H9 (cell line): ENCODE data around the gene TSC1. TPM values are rescaled to one million over a fixed set of nuclear protein-coding genes. Genes with fewer than 3 reads are reported as not detected.

Experiments
- DNase-seq: peaks from one replicate; pipeline ENCODE4 v3.0.0-alpha.2; 2017
- H2AFZ ChIP-seq: one replicate; pipeline ENCODE4 v1.6.1; 2013; ENCODE audit warnings: mild to moderate bottlenecking, low read length, control low read depth, moderate library complexity
- H2AK5ac ChIP-seq: 2 replicates; pipeline ENCODE4 v1.6.1; 2013; ENCODE audit warnings: low read length, control low read depth, mixed read lengths; ENCODE audit not compliant: insufficient read length
- H2BK120ac ChIP-seq: one replicate; pipeline ENCODE4 v1.6.1; 2013; ENCODE audit warnings: low read depth, mild to moderate bottlenecking, low read length, control low read depth, inconsistent platforms; ENCODE audit not compliant: poor library complexity, severe bottlenecking
- H2BK12ac ChIP-seq: 2 replicates; pipeline ENCODE4 v1.6.1; 2013; ENCODE audit warnings: low read length, control low read depth, mixed read lengths, low read depth; ENCODE audit not compliant: insufficient read length
- H2BK15ac ChIP-seq: 2 replicates; pipeline ENCODE4 v1.6.1; 2013; ENCODE audit warnings: low read depth, low read length, control low read depth
- H2BK20ac ChIP-seq: one replicate; pipeline ENCODE4 v1.6.1; 2013; ENCODE audit warnings: low read depth, mild to moderate bottlenecking, low read length, control low read depth, inconsistent platforms; ENCODE audit not compliant: poor library complexity, severe bottlenecking
- H2BK5ac ChIP-seq: 2 replicates; pipeline ENCODE4 v1.6.1; 2013; ENCODE audit warnings: low read length, control low read depth, mixed read lengths; ENCODE audit not compliant: insufficient read length
- H3K14ac ChIP-seq: 2 replicates; pipeline ENCODE4 v1.6.1; 2013; ENCODE audit warnings: low read length, control low read depth; ENCODE audit not compliant: insufficient read depth
- H3K18ac ChIP-seq: 2 replicates; pipeline ENCODE4 v1.6.1; 2013; ENCODE audit warnings: low read depth, mild to moderate bottlenecking, mixed read lengths, low read length, control low read depth; ENCODE audit not compliant: insufficient read length
- H3K23ac ChIP-seq: 2 replicates; pipeline ENCODE4 v1.6.1; 2013; ENCODE audit warnings: low read length, control low read depth, mixed read lengths, low read depth; ENCODE audit not compliant: insufficient read length
- H3K23me2 ChIP-seq: 2 replicates; pipeline ENCODE4 v1.6.1; 2013; ENCODE audit warnings: low read depth, mild to moderate bottlenecking, mixed read lengths, low read length, control low read depth; ENCODE audit not compliant: insufficient read length, poor library complexity, severe bottlenecking
- H3K27ac ChIP-seq: 2 replicates; pipeline ENCODE4 v1.5.1; 2013; ENCODE audit warnings: low read length, control low read depth, mixed read lengths, low read depth; ENCODE audit not compliant: insufficient read length
- H3K27me3 ChIP-seq: 2 replicates; pipeline ENCODE4 v1.6.1; 2013; ENCODE audit warnings: low read length, control low read depth, inconsistent platforms; ENCODE audit not compliant: insufficient read depth
- H3K4ac ChIP-seq: 2 replicates; pipeline ENCODE4 v1.6.1; 2013; ENCODE audit warnings: low read depth, mild to moderate bottlenecking, control low read depth, inconsistent platforms, low read length, moderate library complexity
- H3K4me1 ChIP-seq: 2 replicates; pipeline ENCODE4 v1.6.1; 2013; ENCODE audit warnings: low read length, control low read depth, inconsistent platforms; ENCODE audit not compliant: insufficient read depth
- H3K4me2 ChIP-seq: 2 replicates; pipeline ENCODE4 v1.6.1; 2013; ENCODE audit warnings: low read length, control low read depth, mixed read lengths; ENCODE audit not compliant: insufficient read length, insufficient read depth
- H3K56ac ChIP-seq: 2 replicates; pipeline ENCODE4 v1.6.1; 2013; ENCODE audit warnings: low read depth, mild to moderate bottlenecking, mixed read lengths, low read length, control low read depth; ENCODE audit not compliant: insufficient read length
- H3K79me1 ChIP-seq: 2 replicates; pipeline ENCODE4 v1.6.1; 2013; ENCODE audit warnings: low read depth, mild to moderate bottlenecking, moderate library complexity, low read length, control low read depth, inconsistent platforms; ENCODE audit not compliant: insufficient read depth, poor library complexity, severe bottlenecking
- H3K79me2 ChIP-seq: 2 replicates; pipeline ENCODE4 v1.6.1; 2013; ENCODE audit warnings: low read length, control low read depth, inconsistent platforms; ENCODE audit not compliant: insufficient read depth
- H3K9ac ChIP-seq: 2 replicates; pipeline ENCODE4 v1.6.1; 2013; ENCODE audit warnings: low read length, control low read depth, mixed read lengths; ENCODE audit not compliant: insufficient read length; ENCODE audit errors: extremely low read depth
- H3K9me3 ChIP-seq: one replicate; pipeline ENCODE4 v1.6.1; 2013; ENCODE audit warnings: low read depth, low read length, inconsistent platforms; ENCODE audit not compliant: control insufficient read depth
- H3T11ph ChIP-seq: one replicate; pipeline ENCODE4 v1.6.1; 2013; ENCODE audit warnings: mild to moderate bottlenecking, low read length, control low read depth, inconsistent platforms
- H4K20me1 ChIP-seq: one replicate; pipeline ENCODE4 v1.6.1; 2013; ENCODE audit not compliant: control insufficient read depth, insufficient read length, insufficient read depth
- H4K5ac ChIP-seq: 2 replicates; pipeline ENCODE4 v1.6.1; 2013; ENCODE audit warnings: low read depth, mild to moderate bottlenecking, mixed read lengths, low read length, control low read depth; ENCODE audit not compliant: insufficient read length
- H4K8ac ChIP-seq: replicated peaks from 2 replicates; pipeline ENCODE4 v1.6.1; 2013; ENCODE audit warnings: low read length, control low read depth, mixed read lengths, low read depth; ENCODE audit not compliant: insufficient read length
- H4K91ac ChIP-seq: 2 replicates; pipeline ENCODE4 v1.6.1; 2013; ENCODE audit warnings: low read depth, mild to moderate bottlenecking, moderate library complexity, mixed read lengths, low read length, control low read depth; ENCODE audit not compliant: insufficient read length
- H3K27ac Mint-ChIP-seq, 3 experiments: 2 replicates in 2 of 3; 3 replicates in 1 of 3; pipeline ENCODE4 v1.8.0; 2020 to 2021; ENCODE audit warnings: mixed read lengths in 3 of 3, mild to moderate bottlenecking in 1 of 3, moderate library complexity in 1 of 3
- H3K27me3 Mint-ChIP-seq: 2 replicates; pipeline ENCODE4 v1.8.0; 2021; ENCODE audit warnings: low read depth, mild to moderate bottlenecking, moderate library complexity, mixed read lengths
- H3K36me3 Mint-ChIP-seq, 3 experiments: 2 replicates in 2 of 3; 3 replicates in 1 of 3; pipeline ENCODE4 v1.8.0; 2020 to 2021; ENCODE audit warnings: low read depth in 3 of 3, mixed read lengths in 3 of 3; ENCODE audit not compliant: insufficient read depth in 1 of 3
- H3K4me1 Mint-ChIP-seq, 2 experiments: 2 replicates each; pipeline ENCODE4 v1.8.0; 2020; ENCODE audit warnings: mixed read lengths in 2 of 2
- H3K4me3 Mint-ChIP-seq, 2 experiments: 2 replicates in 1 of 2; 3 replicates in 1 of 2; pipeline ENCODE4 v1.8.0; 2020 to 2021; ENCODE audit warnings: mild to moderate bottlenecking in 2 of 2, mixed read lengths in 2 of 2, moderate library complexity in 1 of 2
- H3K9me3 Mint-ChIP-seq, 2 experiments: 2 replicates in 1 of 2; 3 replicates in 1 of 2; pipeline ENCODE4 v1.8.0; 2020; ENCODE audit warnings: mild to moderate bottlenecking in 2 of 2, mixed read lengths in 2 of 2, moderate library complexity in 1 of 2
- CTCF ChIP-seq: fragments of 200-600 bp; sonication (generic); conservative IDR thresholded peaks from 3 replicates; pipeline ENCODE4 v1.8.0; 2021; ENCODE audit warnings: antibody characterized with exemption, mild to moderate bottlenecking
- WGBS: extraction: QIAGEN DNeasy Blood & Tissue Kit; methylation state at CpG from one replicate; pipeline ENCODE4 v1.1.7; 2013; ENCODE audit warnings: missing lambda C conversion rate, low lambda C conversion rate, mixed read lengths; ENCODE audit not compliant: insufficient read length; ENCODE audit errors: extremely low coverage; 5-methylcytosine and 5-hydroxymethylcytosine counted together
- total RNA-seq: library from RNA; stranded (reverse); gene quantifications from 2 replicates; pipeline ENCODE4 v1.2.1, GENCODE V29; 2021

Gene TSC1
- total RNA-seq, 1 experiment from 2014 or later, result 32.7 TPM

GRCh38 chr9:132857616-132858342, 86.6 kb downstream of the TSC1 start:
- no peak overlapping the region for H2BK12ac ChIP-seq
- WGBS, result no CpG with 5 or more reads among the region's 24 CpGs
- DNase-seq, result peak; percentile 45

More at GRCh38 chr9:132857616-132858342, 86.6 kb downstream of the TSC1 start:
- no peak overlapping the region for H3T11ph ChIP-seq
- H2BK5ac ChIP-seq, result no peak overlapping the region
- H3K23me2 ChIP-seq, result no peaks in the 10 kb centered on the region
- no peaks in the 10 kb centered on the region for H4K20me1 ChIP-seq
- no peak overlapping the region for H3K23ac ChIP-seq
- H3K4me1 Mint-ChIP-seq, result peaks cover 32 to 38% of the 10 kb centered on the region in 2 experiments
- no peak overlapping the region for H2BK15ac ChIP-seq
- H3K27me3 ChIP-seq, result no peaks in the 10 kb centered on the region
- no peak overlapping the region for H2AK5ac ChIP-seq
- no peaks in the 10 kb centered on the region for H3K79me2 ChIP-seq
- TF ChIP-seq CTCF, result no peak
- H4K5ac ChIP-seq, result no peak overlapping the region
- H2AFZ ChIP-seq, result no peak overlapping the region
- no peak overlapping the region for H2BK20ac ChIP-seq
- H3K4me2 ChIP-seq, result no peak overlapping the region
- no peaks in the 10 kb centered on the region; a peak in 1 of 5 replicates for H3K9me3 Mint-ChIP-seq
- H3K9ac ChIP-seq, result no peak overlapping the region
- H3K56ac ChIP-seq, result no peak overlapping the region
- no peaks in the 10 kb centered on the region for H3K4me1 ChIP-seq
- H3K27me3 Mint-ChIP-seq, result peaks cover 19% of the 10 kb centered on the region
- no peaks in the 10 kb centered on the region for H3K79me1 ChIP-seq
- H4K91ac ChIP-seq, result no peak overlapping the region
- no peak overlapping the region for H3K4me3 Mint-ChIP-seq
- no peak overlapping the region for H3K18ac ChIP-seq
- no peak overlapping the region for H4K8ac ChIP-seq
- H3K4ac ChIP-seq, result no peak overlapping the region
- no peak overlapping the region for H2BK120ac ChIP-seq
- no peaks in the 10 kb centered on the region for H3K9me3 ChIP-seq
- no peaks in the 10 kb centered on the region for H3K36me3 Mint-ChIP-seq
- H3K14ac ChIP-seq, result peak overlapping the region; percentile 1; the same call in 1 of the 2 replicates
- peak overlapping the region in 1 of 3 experiments; percentile 96; a peak in 2 of 7 replicates for H3K27ac Mint-ChIP-seq
- H3K27ac ChIP-seq, result no peak overlapping the region
